ELF-1 (cell line): Measurements from ENCODE around the gene RSF1.
"Not testable (repeated sequence)": the region's sequence is repeated elsewhere in the genome, so short reads cannot be mapped to it uniquely, and the experiment has no call there.

Source experiments
- DNase-seq: peaks from one replicate; pipeline ENCODE4 v3.0.0-alpha.2; 2016; ENCODE audit warnings: low read depth, low spot score

The RSF1 gene

GRCh38 chr11:77820565-77821348, at the start of gene RSF1, which contains the start of gene AAMDC:
Gene RSF1 (minus strand): TSS chr11:77820722. CDS start chr11:77820714, 8 bp downstream.
Gene AAMDC (plus strand): TSS chr11:77821144. CDS start chr11:77842497, 21,353 bp downstream.
- peak; percentile 97 for DNase-seq

GRCh38 chr11:77868744-77869143, 48.2 kb upstream of the RSF1 start:
- no peak for DNase-seq

- no peak for DNase-seq
These were observed 45.8 kb upstream of the RSF1 start for GRCh38 chr11:77866336-77866735.

- no peak for DNase-seq
These were observed 45.3 kb upstream of the RSF1 start for GRCh38 chr11:77865805-77866204.

GRCh38 chr11:77861444-77861843, 40.9 kb upstream of the RSF1 start:
- DNase-seq, result not testable (repeated sequence)

- not testable (repeated sequence) for DNase-seq
These were observed 37.5 kb upstream of the RSF1 start for GRCh38 chr11:77857906-77858457.

- DNase-seq, result no peak
These were observed 34.3 kb upstream of the RSF1 start for GRCh38 chr11:77854838-77855237.

GRCh38 chr11:77851503-77851902, 31.0 kb upstream of the RSF1 start:
- no peak for DNase-seq

- DNase-seq, result not testable (repeated sequence)
These were observed 23.2 kb upstream of the RSF1 start for GRCh38 chr11:77843700-77844099.

- DNase-seq, result no peak
These were observed 22.1 kb upstream of the RSF1 start for GRCh38 chr11:77842441-77843121.

GRCh38 chr11:77833302-77833701, 12.8 kb upstream of the RSF1 start:
- no peak for DNase-seq

GRCh38 chr11:77828926-77829325, 8.4 kb upstream of the RSF1 start:
- DNase-seq, result no peak

- no peak for DNase-seq
These were observed 3.3 kb upstream of the RSF1 start for GRCh38 chr11:77823775-77824174.

- DNase-seq, result not testable (repeated sequence)
These were observed 1.6 kb upstream of the RSF1 start for GRCh38 chr11:77822126-77822525.

- DNase-seq, result peak; percentile 58
These were observed 878 bp upstream of the RSF1 start for GRCh38 chr11:77821349-77821851.

GRCh38 chr11:77819921-77820564, 479 bp downstream of the RSF1 start:
- peak; percentile 85 for DNase-seq

GRCh38 chr11:77819411-77819920, 1.1 kb downstream of the RSF1 start:
- peak; percentile 94 for DNase-seq

GRCh38 chr11:77815459-77815858, 5.1 kb downstream of the RSF1 start:
- no peak for DNase-seq

GRCh38 chr11:77814848-77815247, 5.7 kb downstream of the RSF1 start:
- no peak for DNase-seq

GRCh38 chr11:77813256-77813655, 7.3 kb downstream of the RSF1 start:
- DNase-seq, result no peak

GRCh38 chr11:77806993-77807392, 13.5 kb downstream of the RSF1 start:
- DNase-seq, result no peak

- DNase-seq, result no peak
These were observed 14.1 kb downstream of the RSF1 start for GRCh38 chr11:77806415-77806814.
